Endothelial cell of umbilical vein (primary cell): Measurements from ENCODE around the gene SLC28A1. TPM values are rescaled to one million over a fixed set of nuclear protein-coding genes. Genes with fewer than 3 reads are reported as not detected.

Experiments used
- BruUV-seq: library from RNA; stranded (reverse); fragments of 400-500 nt; replicated peaks from 2 replicates; lab custom pipeline; 2021; lab: Mats Ljungman, UMichigan
- CTCF ChIA-PET: fragments of 300-600, 350-600 bp; sonication (Branson Sonifier 250); formaldehyde crosslinking; loops from one replicate; lab custom pipeline; 2021; ENCODE audit warnings: antibody characterized with exemption, inconsistent platforms; lab: Charles Lee
- POLR2A ChIA-PET: fragments of 300-600, 350-600 bp; sonication (Branson Sonifier 250); formaldehyde crosslinking; loops from one replicate; lab custom pipeline; 2021; ENCODE audit warnings: antibody characterized with exemption, inconsistent platforms; lab: Charles Lee
- DNase-seq: peaks from one replicate; pipeline ENCODE4 v3.0.0-alpha.2; 2011; ENCODE audit warnings: low read depth, low spot score
- FAIRE-seq: peaks from 2 replicates; lab custom pipeline; 2011; peaks lifted over from hg19 to GRCh38; lab: Jason Lieb, UNC
- H2AFZ ChIP-seq: 2 replicates; pipeline ENCODE4 v1.6.0; 2012; ENCODE audit warnings: low read depth, low read length, control low read depth, inconsistent platforms
- H3K27ac ChIP-seq: 2 replicates; pipeline ENCODE4 v1.5.1; 2011; ENCODE audit warnings: low read depth, mild to moderate bottlenecking, control low read depth, low read length, moderate library complexity; ENCODE audit not compliant: insufficient read depth
- H3K27me3 ChIP-seq, 2 experiments: 2 replicates each; pipeline versions ENCODE4 v1.6.0 to v1.6.1; 2011; ENCODE audit warnings: low read length in 2 of 2, mixed read lengths in 1 of 2; ENCODE audit not compliant: control insufficient read depth in 2 of 2, insufficient read depth in 2 of 2
- H3K36me3 ChIP-seq, 2 experiments: 2 replicates in 1 of 2; 3 replicates in 1 of 2; pipeline ENCODE4 v1.5.1; 2011; ENCODE audit warnings: low read length in 2 of 2, mild to moderate bottlenecking in 1 of 2, moderate library complexity in 1 of 2; ENCODE audit not compliant: control insufficient read depth in 2 of 2, insufficient read depth in 2 of 2; ENCODE audit errors: extremely low read depth in 1 of 2
- H3K4me1 ChIP-seq: 3 replicates; pipeline ENCODE4 v1.5.1; 2011; ENCODE audit warnings: mild to moderate bottlenecking, low read length; ENCODE audit not compliant: control insufficient read depth, insufficient read depth; ENCODE audit errors: extremely low read depth
- H3K4me2 ChIP-seq: 2 replicates; pipeline ENCODE4 v1.6.1; 2011; ENCODE audit warnings: low read length, control low read depth, mixed read lengths; ENCODE audit not compliant: insufficient read depth
- H3K4me3 ChIP-seq, 3 experiments: fragments of 200-600 bp in 1 of 3; sonication (generic), shearing (Covaris generic) in 1 of 3; replicated peaks in 1 of 3; 2 replicates each; pipeline ENCODE4 v1.5.1; 2011 to 2016; ENCODE audit warnings: control low read depth in 3 of 3, low read length in 3 of 3, mild to moderate bottlenecking in 2 of 3, inconsistent platforms in 1 of 3, low read depth in 1 of 3, moderate library complexity in 1 of 3; ENCODE audit not compliant: insufficient read depth in 1 of 3
- H3K79me2 ChIP-seq: 2 replicates; pipeline ENCODE4 v1.6.0; 2012; ENCODE audit warnings: low read length, inconsistent platforms; ENCODE audit not compliant: control insufficient read depth, insufficient read depth
- H3K9ac ChIP-seq: replicated peaks from 2 replicates; pipeline ENCODE3; 2011; ENCODE audit warnings: low read length, control low read depth; ENCODE audit not compliant: insufficient read depth; ENCODE audit errors: extremely low read depth
- H3K9me1 ChIP-seq: replicated peaks from 3 replicates; pipeline ENCODE4 v1.6.0; 2011; ENCODE audit warnings: mild to moderate bottlenecking, low read length; ENCODE audit not compliant: control insufficient read depth, insufficient read depth; ENCODE audit errors: extremely low read depth
- H3K9me3 ChIP-seq: replicated peaks from 2 replicates; pipeline ENCODE4 v1.5.1; 2012; ENCODE audit warnings: low read length, inconsistent platforms; ENCODE audit not compliant: control insufficient read depth, insufficient read depth
- H4K20me1 ChIP-seq: replicated peaks from 2 replicates; pipeline ENCODE3; 2011; ENCODE audit warnings: mild to moderate bottlenecking, low read length; ENCODE audit not compliant: control insufficient read depth, insufficient read depth; ENCODE audit errors: extremely low read depth
- EZH2 ChIP-seq: IDR thresholded peaks from 2 replicates; pipeline ENCODE4 v1.6.1; 2012; ENCODE audit warnings: borderline replicate concordance, low read depth, mild to moderate bottlenecking, moderate library complexity, low read length, inconsistent platforms; ENCODE audit not compliant: severe bottlenecking
- GATA2 ChIP-seq: IDR thresholded peaks from 2 replicates; pipeline ENCODE4 v1.7.0; 2011; ENCODE audit warnings: low read depth, mild to moderate bottlenecking, moderate library complexity, mixed read lengths, low read length; ENCODE audit not compliant: insufficient read length, insufficient read depth
- JUN ChIP-seq: IDR thresholded peaks from 2 replicates; pipeline ENCODE4 v1.6.1; 2011; ENCODE audit warnings: borderline replicate concordance, low read depth; ENCODE audit not compliant: insufficient read length, insufficient read depth
- MYC ChIP-seq: IDR thresholded peaks from one replicate; pipeline ENCODE4 v1.6.1; 2011; ENCODE audit warnings: mild to moderate bottlenecking, low read depth, low read length
- POLR2A ChIP-seq: IDR thresholded peaks from 2 replicates; pipeline ENCODE4 v1.6.1; 2012; ENCODE audit warnings: low read depth, mild to moderate bottlenecking, control low read depth, low read length
- POLR2AphosphoS5 ChIP-seq: IDR thresholded peaks from 2 replicates; pipeline ENCODE4 v1.6.1; 2012; ENCODE audit warnings: low read depth, mild to moderate bottlenecking, control low read depth, low read length, moderate library complexity; ENCODE audit not compliant: insufficient read depth
- dilution Hi-C: fragments of 300-500 bp; cut with MboI; formaldehyde crosslinking; loops from one replicate; pipeline ENCODE4 v1.15.0; 2019; ENCODE audit warnings: low sequenced_read_pairs; ENCODE audit not compliant: extremely low pct_ligation_motif_present
- intact Hi-C: fragments of 100-400 bp; cut with micrococcal nuclease; formaldehyde crosslinking; loops from one replicate; pipeline ENCODE4 v1.10.0; 2022
- polyA plus RNA-seq, 4 experiments: library from polyadenylated mRNA; depleted of rRNA in 3 of 4; stranded (reverse) in 3 of 4; unstranded in 1 of 4; fragments of >200 nt; gene quantifications; 2 replicates each; pipeline versions ENCODE4 v1.2.1 to v1.2.3, GENCODE V29; 2011 to 2012; ENCODE audit warnings: missing spikeins in 1 of 4
- total RNA-seq: library from RNA; stranded (reverse); gene quantifications from 2 replicates; pipeline ENCODE4 v1.2.3, GENCODE V29; 2021
- TF ChIP-seq, protein P1 (sequence below): IDR thresholded peaks from 2 replicates; pipeline ENCODE4 v1.6.1; 2011; ENCODE audit not compliant: insufficient read depth, insufficient read length
- TF ChIP-seq, protein P2 (sequence below), 2 donors: IDR thresholded peaks; 1 replicate in 1 of 2; 2 replicates in 1 of 2; pipeline ENCODE4 v1.5.1; 2011; ENCODE audit warnings: low read length in 2 of 2, mild to moderate bottlenecking in 2 of 2, moderate library complexity in 2 of 2, control low read depth in 1 of 2, inconsistent platforms in 1 of 2, low read depth in 1 of 2; ENCODE audit not compliant: insufficient read depth in 1 of 2; ENCODE audit errors: extremely low read depth in 1 of 2

SLC28A1 gene
- total and polyA plus RNA-seq, 2 donors (not counting 3 experiments of a cell fraction or from before 2014, with no cell fraction given), result not detected

DNA sequence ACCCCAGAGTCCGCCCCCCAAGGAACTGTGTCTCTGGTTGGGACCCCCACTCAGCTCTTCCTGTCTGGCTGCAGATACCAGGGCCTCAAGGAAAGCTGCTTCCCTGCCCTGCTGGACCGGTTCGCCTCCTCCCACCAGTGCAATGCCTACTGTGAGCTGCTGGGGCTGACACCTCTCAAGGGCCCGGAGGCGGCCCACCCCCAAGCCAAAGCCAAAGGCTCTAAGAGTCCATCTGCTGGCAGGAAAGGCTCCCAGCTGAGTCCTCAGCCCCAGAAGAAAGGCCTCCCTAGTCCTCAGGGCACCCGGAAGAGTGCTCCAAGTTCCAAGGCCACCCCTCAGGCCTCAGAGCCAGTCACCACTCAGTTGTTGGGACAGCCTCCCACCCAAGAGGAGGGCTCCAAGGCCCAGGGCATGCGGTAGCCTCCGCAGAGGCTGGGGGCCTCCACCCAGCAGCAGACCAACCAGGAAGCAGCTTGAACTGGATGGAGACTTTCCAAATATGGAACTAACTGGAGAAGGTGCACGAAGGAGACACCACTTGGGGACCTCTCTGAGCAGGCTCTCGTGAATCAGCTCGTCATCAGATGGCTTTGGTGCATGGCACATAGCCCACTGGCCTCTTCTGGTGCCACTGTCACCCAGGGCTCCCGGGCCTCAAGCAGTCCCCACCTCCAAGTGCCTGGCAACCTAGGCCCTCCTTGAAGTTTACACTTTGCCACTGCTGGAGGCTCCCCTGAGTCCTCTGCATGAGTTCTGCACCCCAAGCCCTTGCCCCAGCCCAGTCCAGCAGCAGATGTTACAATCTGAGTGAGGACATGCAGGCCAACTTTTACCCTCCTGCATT lies 16.2 kb upstream of the SLC28A1 start:
- TF ChIP-seq, protein P1, sequence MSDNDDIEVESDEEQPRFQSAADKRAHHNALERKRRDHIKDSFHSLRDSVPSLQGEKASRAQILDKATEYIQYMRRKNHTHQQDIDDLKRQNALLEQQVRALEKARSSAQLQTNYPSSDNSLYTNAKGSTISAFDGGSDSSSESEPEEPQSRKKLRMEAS, result no peak
- TF ChIP-seq MYC, result no peak
- no peak for TF ChIP-seq POLR2AphosphoS5
- TF ChIP-seq, protein P2, sequence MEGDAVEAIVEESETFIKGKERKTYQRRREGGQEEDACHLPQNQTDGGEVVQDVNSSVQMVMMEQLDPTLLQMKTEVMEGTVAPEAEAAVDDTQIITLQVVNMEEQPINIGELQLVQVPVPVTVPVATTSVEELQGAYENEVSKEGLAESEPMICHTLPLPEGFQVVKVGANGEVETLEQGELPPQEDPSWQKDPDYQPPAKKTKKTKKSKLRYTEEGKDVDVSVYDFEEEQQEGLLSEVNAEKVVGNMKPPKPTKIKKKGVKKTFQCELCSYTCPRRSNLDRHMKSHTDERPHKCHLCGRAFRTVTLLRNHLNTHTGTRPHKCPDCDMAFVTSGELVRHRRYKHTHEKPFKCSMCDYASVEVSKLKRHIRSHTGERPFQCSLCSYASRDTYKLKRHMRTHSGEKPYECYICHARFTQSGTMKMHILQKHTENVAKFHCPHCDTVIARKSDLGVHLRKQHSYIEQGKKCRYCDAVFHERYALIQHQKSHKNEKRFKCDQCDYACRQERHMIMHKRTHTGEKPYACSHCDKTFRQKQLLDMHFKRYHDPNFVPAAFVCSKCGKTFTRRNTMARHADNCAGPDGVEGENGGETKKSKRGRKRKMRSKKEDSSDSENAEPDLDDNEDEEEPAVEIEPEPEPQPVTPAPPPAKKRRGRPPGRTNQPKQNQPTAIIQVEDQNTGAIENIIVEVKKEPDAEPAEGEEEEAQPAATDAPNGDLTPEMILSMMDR (IDR thresholded peaks at IDR 0.05; ENCODE audit: extremely low read depth in 1 of 2, insufficient read depth in 1 of 2, low read depth in 1 of 2, low read length in 2 of 2), result no peak
- no peak for TF ChIP-seq POLR2A
- TF ChIP-seq JUN, result no peak
- TF ChIP-seq GATA2, result no peak
- TF ChIP-seq EZH2, result no peak
- no peak for FAIRE-seq
- Histone ChIP-seq H4K20me1 (no peaks in the 10 kb centered on the region), H3K4me3 (no peak overlapping the region), H3K9ac (no peak overlapping the region), H3K36me3 (peaks cover 0 to 28% of the 10 kb centered on the region in 2 experiments), H3K9me3 (no peaks in the 10 kb centered on the region), H3K27ac (no peak overlapping the region), H3K9me1 (no peaks in the 10 kb centered on the region), H3K27me3 (no peaks in the 10 kb centered on the region), H3K4me1 (no peaks in the 10 kb centered on the region), H2AFZ (no peak overlapping the region), H3K4me2 (no peak overlapping the region), H3K79me2 (no peaks in the 10 kb centered on the region)
- DNase-seq, result no peak
- POLR2A ChIA-PET, result no interaction called here
- no TSS peak for BruUV-seq
- dilution Hi-C loops (no loop called here), intact Hi-C loops (no loop called here)
- CTCF ChIA-PET, result no interaction called here
